ENCODE results near the gene PLA1A. TPM values are rescaled to one million over a fixed set of nuclear protein-coding genes. Genes with fewer than 3 reads are reported as not detected.
A peak's percentile ranks its signal among the peaks of the same experiment; 100 is the strongest.
"Not testable (repeated sequence)": the region's sequence is repeated elsewhere in the genome, so short reads cannot be mapped to it uniquely, and the experiment has no call there.

The PLA1A gene
- total and polyA plus RNA-seq, 8 donors, result 0.95 to 3.6 (median 1.3) TPM

- no peak for FAIRE-seq
- TF ChIP-seq, protein P1, sequence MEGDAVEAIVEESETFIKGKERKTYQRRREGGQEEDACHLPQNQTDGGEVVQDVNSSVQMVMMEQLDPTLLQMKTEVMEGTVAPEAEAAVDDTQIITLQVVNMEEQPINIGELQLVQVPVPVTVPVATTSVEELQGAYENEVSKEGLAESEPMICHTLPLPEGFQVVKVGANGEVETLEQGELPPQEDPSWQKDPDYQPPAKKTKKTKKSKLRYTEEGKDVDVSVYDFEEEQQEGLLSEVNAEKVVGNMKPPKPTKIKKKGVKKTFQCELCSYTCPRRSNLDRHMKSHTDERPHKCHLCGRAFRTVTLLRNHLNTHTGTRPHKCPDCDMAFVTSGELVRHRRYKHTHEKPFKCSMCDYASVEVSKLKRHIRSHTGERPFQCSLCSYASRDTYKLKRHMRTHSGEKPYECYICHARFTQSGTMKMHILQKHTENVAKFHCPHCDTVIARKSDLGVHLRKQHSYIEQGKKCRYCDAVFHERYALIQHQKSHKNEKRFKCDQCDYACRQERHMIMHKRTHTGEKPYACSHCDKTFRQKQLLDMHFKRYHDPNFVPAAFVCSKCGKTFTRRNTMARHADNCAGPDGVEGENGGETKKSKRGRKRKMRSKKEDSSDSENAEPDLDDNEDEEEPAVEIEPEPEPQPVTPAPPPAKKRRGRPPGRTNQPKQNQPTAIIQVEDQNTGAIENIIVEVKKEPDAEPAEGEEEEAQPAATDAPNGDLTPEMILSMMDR (IDR thresholded peaks at IDR 0.05), result no peak
- ATAC-seq, result no peak
- WGBS, 2 donors, result 75 to 88% methylated on average over 9 of the region's 9 CpGs
- H3K4me3 ChIP-seq, result no peak overlapping the region
- intact Hi-C loops (cut with DNase I), result no loop called here
- H3K4me1 ChIP-seq, result no peaks in the 10 kb centered on the region
- no peak overlapping the region for H3K27ac ChIP-seq
- no peaks in the 10 kb centered on the region for H3K36me3 ChIP-seq
- no peaks in the 10 kb centered on the region for H3K27me3 ChIP-seq
- no peaks in the 10 kb centered on the region for H3K9me3 ChIP-seq
- DNase-seq, result no peak
These were observed 38.9 kb upstream of the PLA1A start for GRCh38 chr3:119558626-119559317.

GRCh38 chr3:119559441-119559963 lies 38.2 kb upstream of the PLA1A start, which contains the start of gene CD80:
TSS of gene CD80 (minus strand) at chr3:119559614. CDS start at chr3:119557728, 1,886 bp downstream.
- no peaks in the 10 kb centered on the region for H3K4me1 ChIP-seq
- 9 to 15% methylated on average over 7 of the region's 7 CpGs for WGBS, 2 donors
- intact Hi-C loops (cut with DNase I), result no loop called here
- no peaks in the 10 kb centered on the region for H3K36me3 ChIP-seq
- H3K27ac ChIP-seq, result no peak within 1 kb of the TSS
- FAIRE-seq (no peak), ATAC-seq (peak; percentile 76 to 97 (median 92)), DNase-seq (peak in 4 of 6 donors; percentile 36 to 68 (median 42))
- TF ChIP-seq, protein P1 (IDR thresholded peaks at IDR 0.05), result peak in 3 of 4 donors; percentile 9 to 15 (median 11)
- no peaks in the 10 kb centered on the region for H3K9me3 ChIP-seq
- H3K27me3 ChIP-seq, result no peaks in the 10 kb centered on the region
- H3K4me3 ChIP-seq, result no peak within 1 kb of the TSS

GRCh38 chr3:119560160-119560559 lies 37.5 kb upstream of the PLA1A start:
- no peak for FAIRE-seq
- no peaks in the 10 kb centered on the region for H3K9me3 ChIP-seq
- 80 to 84% methylated on average over 5 of the region's 5 CpGs for WGBS, 2 donors
- TF ChIP-seq, protein P1 (IDR thresholded peaks at IDR 0.05), result no peak
- no peaks in the 10 kb centered on the region for H3K36me3 ChIP-seq
- no peaks in the 10 kb centered on the region for H3K27me3 ChIP-seq
- no peak for DNase-seq
- no peak overlapping the region for H3K4me3 ChIP-seq
- no peak overlapping the region for H3K27ac ChIP-seq
- no peaks in the 10 kb centered on the region for H3K4me1 ChIP-seq
- ATAC-seq, result no peak
- intact Hi-C loops (cut with DNase I), result no loop called here

DNA sequence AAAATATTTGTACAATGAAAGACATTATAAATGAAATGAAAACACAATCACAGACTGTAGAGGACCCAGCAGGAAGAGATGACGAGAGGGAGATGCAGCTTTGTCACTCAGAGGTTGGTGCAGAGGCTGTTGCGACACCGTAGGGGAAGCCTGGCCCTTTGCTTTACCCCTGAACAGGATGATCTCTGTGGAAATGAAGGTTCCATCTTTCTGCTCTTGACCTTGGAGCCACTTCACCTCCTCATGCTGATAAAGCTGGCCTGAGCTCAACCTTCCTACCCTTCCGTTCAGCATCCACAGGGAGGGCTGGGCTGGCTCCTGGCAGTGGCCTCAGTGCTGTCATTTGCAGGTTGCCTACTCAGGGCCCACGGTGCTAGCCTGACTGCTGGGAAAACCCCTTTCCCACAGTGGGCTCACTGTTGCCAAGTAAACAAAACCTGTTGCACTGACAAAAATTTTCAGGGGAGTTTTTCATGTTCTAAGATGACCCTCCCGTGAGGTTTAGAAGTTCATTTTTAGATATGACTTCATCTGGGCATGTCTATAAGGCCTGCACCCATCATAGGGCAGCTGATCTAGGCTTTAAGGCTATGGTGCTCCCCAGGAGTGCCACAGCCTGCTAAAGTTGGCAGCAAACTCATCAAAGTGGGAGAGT lies 35.3 kb upstream of the PLA1A start:
- DNase-seq, result no peak
- TF ChIP-seq, protein P1 (IDR thresholded peaks at IDR 0.05), result no peak
- no peaks in the 10 kb centered on the region for H3K36me3 ChIP-seq

GRCh38 chr3:119563334-119563733 lies 34.4 kb upstream of the PLA1A start:
- H3K36me3 ChIP-seq; H3K4me1 ChIP-seq; FAIRE-seq; H3K9me3 ChIP-seq; H3K27me3 ChIP-seq; H3K4me3 ChIP-seq; ATAC-seq; intact Hi-C loops (cut with DNase I); DNase-seq; H3K27ac ChIP-seq: not testable (repeated sequence)
- 81 to 82% methylated on average over 2 of the region's 2 CpGs for WGBS, 2 donors

More for the DNA sequence above, 35.3 kb upstream of the PLA1A start:
- intact Hi-C loops (cut with DNase I), result no loop called here
- H3K4me3 ChIP-seq, result no peak overlapping the region
- H3K27me3 ChIP-seq, result no peaks in the 10 kb centered on the region
- no peaks in the 10 kb centered on the region for H3K9me3 ChIP-seq
- WGBS, 2 donors, result 63 to 64% methylated on average over 6 of the region's 6 CpGs
- ATAC-seq (peak in 2 of 4 donors; percentile 34 to 69), FAIRE-seq (no peak)
- no peak overlapping the region for H3K27ac ChIP-seq
- H3K4me1 ChIP-seq, result no peaks in the 10 kb centered on the region
